ENCODE data around the gene KIAA1586. TPM values are rescaled to one million over a fixed set of nuclear protein-coding genes. Genes with fewer than 3 reads are reported as not detected.
"Not testable (repeated sequence)": the region's sequence is repeated elsewhere in the genome, so short reads cannot be mapped to it uniquely, and the experiment has no call there.

Gene KIAA1586
- total RNA-seq, 1 donor: 17.4 TPM

- H3K4me1 ChIP-seq (ENCODE audit: insufficient read depth, low read length): peaks cover 19% of the 10 kb centered on the region
- peaks cover 7% of the 10 kb centered on the region for H3K36me3 ChIP-seq (ENCODE audit: insufficient read depth, low read length)
- TF ChIP-seq, protein P1, sequence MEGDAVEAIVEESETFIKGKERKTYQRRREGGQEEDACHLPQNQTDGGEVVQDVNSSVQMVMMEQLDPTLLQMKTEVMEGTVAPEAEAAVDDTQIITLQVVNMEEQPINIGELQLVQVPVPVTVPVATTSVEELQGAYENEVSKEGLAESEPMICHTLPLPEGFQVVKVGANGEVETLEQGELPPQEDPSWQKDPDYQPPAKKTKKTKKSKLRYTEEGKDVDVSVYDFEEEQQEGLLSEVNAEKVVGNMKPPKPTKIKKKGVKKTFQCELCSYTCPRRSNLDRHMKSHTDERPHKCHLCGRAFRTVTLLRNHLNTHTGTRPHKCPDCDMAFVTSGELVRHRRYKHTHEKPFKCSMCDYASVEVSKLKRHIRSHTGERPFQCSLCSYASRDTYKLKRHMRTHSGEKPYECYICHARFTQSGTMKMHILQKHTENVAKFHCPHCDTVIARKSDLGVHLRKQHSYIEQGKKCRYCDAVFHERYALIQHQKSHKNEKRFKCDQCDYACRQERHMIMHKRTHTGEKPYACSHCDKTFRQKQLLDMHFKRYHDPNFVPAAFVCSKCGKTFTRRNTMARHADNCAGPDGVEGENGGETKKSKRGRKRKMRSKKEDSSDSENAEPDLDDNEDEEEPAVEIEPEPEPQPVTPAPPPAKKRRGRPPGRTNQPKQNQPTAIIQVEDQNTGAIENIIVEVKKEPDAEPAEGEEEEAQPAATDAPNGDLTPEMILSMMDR (IDR thresholded peaks at IDR 0.05; ENCODE audit: extremely low read depth, low read depth, low read length): no peak
- H3K27ac ChIP-seq (ENCODE audit: low read depth, low read length): no peak overlapping the region
- no peak overlapping the region for H3K4me3 ChIP-seq (ENCODE audit: insufficient read depth, low read length)
- H2AFZ ChIP-seq (ENCODE audit: low read length): no peak overlapping the region
- H3K27me3 ChIP-seq (ENCODE audit: insufficient read depth, low read length): no peaks in the 10 kb centered on the region
- peaks cover 17% of the 10 kb centered on the region for H3K79me2 ChIP-seq (ENCODE audit: insufficient read depth, low read length)
- no peaks in the 10 kb centered on the region for H3K9me3 ChIP-seq (ENCODE audit: low read depth, low read length)
- no peak overlapping the region for H3K4me2 ChIP-seq (ENCODE audit: insufficient read depth, low read length)
- peaks cover 14% of the 10 kb centered on the region for H4K20me1 ChIP-seq (ENCODE audit: insufficient read depth, low read length)
- no peak for DNase-seq (ENCODE audit: insufficient read length, low spot score, missing footprints)
These were observed 41.4 kb downstream of the KIAA1586 start for GRCh38 chr6:57087916-57088315.

DNA sequence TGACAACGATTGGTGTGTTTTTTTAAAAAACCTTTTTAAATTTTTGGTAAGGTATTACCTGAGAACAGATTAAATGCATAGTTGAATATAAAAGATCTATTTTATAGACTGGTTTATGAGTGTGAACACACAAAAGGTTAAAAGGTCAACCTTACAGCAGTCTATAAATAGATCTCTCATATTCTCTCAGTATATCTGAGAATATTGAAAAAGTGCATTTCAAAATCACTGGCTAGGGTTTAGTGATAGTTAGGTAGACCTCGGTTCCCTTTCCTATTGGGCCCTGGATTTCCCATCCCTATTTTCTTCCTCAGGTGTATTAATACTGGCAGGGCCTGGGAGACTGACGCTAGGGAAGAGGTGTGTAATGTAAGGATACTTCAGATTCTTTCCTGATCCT, 42.8 kb downstream of the KIAA1586 start:
- peaks cover 7% of the 10 kb centered on the region for H3K36me3 ChIP-seq (ENCODE audit: insufficient read depth, low read length)
- H3K27me3 ChIP-seq (ENCODE audit: insufficient read depth, low read length): no peaks in the 10 kb centered on the region
- peaks cover 14% of the 10 kb centered on the region for H4K20me1 ChIP-seq (ENCODE audit: insufficient read depth, low read length)
- peak overlapping the region; percentile 68 for H3K27ac ChIP-seq (ENCODE audit: low read depth, low read length)
- TF ChIP-seq, protein P1 (IDR thresholded peaks at IDR 0.05; ENCODE audit: extremely low read depth, low read depth, low read length): no peak
- peaks cover 30% of the 10 kb centered on the region for H3K79me2 ChIP-seq (ENCODE audit: insufficient read depth, low read length)
- peak overlapping the region; percentile 91 for H3K4me2 ChIP-seq (ENCODE audit: insufficient read depth, low read length)
- H2AFZ ChIP-seq (ENCODE audit: low read length): peak overlapping the region; percentile 92
- no peaks in the 10 kb centered on the region for H3K9me3 ChIP-seq (ENCODE audit: low read depth, low read length)
- H3K4me3 ChIP-seq (ENCODE audit: insufficient read depth, low read length): peak overlapping the region; percentile 78
- no peak for DNase-seq (ENCODE audit: insufficient read length, low spot score, missing footprints)
- peaks cover 19% of the 10 kb centered on the region for H3K4me1 ChIP-seq (ENCODE audit: insufficient read depth, low read length)

DNA sequence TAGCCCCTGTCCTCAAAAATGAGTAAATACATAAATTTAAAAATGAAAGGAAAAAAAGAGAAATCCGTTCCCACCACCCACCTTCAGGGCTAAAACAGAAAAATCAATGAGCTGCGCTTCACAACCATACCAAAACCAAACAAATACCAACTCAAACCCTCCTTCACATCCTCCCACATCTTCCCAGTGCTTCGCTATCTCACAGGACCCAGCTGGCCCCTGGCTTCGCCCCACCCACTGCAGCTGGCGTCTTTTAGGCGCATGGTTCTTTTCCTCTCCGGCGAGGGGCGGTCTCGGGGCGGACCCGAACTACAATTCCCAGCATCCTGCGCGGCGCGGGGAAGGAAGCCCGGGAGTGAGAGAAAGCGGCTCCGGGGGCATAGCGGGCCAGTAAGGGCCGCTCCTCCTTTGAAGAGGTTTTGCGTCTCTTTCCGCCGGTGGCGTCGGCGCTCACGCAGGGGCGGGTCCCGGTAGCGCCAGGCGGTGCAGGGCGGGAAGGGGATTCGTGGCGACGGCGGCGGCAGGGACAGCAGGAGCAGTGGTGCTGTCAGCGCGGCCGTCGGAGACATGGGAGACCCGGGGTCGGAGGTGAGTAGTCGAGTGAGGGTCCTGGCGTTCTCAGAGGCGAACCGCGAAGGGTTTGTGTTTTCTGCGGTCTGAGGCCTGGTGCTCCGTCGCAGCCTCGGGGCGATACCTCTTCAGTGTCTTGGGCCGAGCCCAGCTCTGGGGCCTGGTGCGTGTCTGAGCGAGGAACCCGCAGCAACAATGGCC, 43.4 kb downstream of the KIAA1586 start, which contains the start of gene ZNF451:
TSS of gene ZNF451 (plus strand) at position 502 of the 771 bp plus-strand sequence. CDS start at position 568, 66 bp downstream.
- DNase-seq (ENCODE audit: insufficient read length, low spot score, missing footprints): peak; percentile 94
- Histone ChIP-seq H3K36me3 (ENCODE audit: insufficient read depth, low read length) (peaks cover 7% of the 10 kb centered on the region), H4K20me1 (ENCODE audit: insufficient read depth, low read length) (peaks cover 16% of the 10 kb centered on the region), H3K4me2 (ENCODE audit: insufficient read depth, low read length) (peak within 1 kb of the TSS; percentile 91), H3K27me3 (ENCODE audit: insufficient read depth, low read length) (no peaks in the 10 kb centered on the region), H3K27ac (ENCODE audit: low read depth, low read length) (peak within 1 kb of the TSS; percentile 68), H2AFZ (ENCODE audit: low read length) (peak within 1 kb of the TSS; percentile 92), H3K4me1 (ENCODE audit: insufficient read depth, low read length) (peaks cover 19% of the 10 kb centered on the region), H3K79me2 (ENCODE audit: insufficient read depth, low read length) (peaks cover 36% of the 10 kb centered on the region), H3K4me3 (ENCODE audit: insufficient read depth, low read length) (peak within 1 kb of the TSS; percentile 78), H3K9me3 (ENCODE audit: low read depth, low read length) (no peaks in the 10 kb centered on the region)
- TF ChIP-seq, protein P1 (IDR thresholded peaks at IDR 0.05; ENCODE audit: extremely low read depth, low read depth, low read length): no peak

DNA sequence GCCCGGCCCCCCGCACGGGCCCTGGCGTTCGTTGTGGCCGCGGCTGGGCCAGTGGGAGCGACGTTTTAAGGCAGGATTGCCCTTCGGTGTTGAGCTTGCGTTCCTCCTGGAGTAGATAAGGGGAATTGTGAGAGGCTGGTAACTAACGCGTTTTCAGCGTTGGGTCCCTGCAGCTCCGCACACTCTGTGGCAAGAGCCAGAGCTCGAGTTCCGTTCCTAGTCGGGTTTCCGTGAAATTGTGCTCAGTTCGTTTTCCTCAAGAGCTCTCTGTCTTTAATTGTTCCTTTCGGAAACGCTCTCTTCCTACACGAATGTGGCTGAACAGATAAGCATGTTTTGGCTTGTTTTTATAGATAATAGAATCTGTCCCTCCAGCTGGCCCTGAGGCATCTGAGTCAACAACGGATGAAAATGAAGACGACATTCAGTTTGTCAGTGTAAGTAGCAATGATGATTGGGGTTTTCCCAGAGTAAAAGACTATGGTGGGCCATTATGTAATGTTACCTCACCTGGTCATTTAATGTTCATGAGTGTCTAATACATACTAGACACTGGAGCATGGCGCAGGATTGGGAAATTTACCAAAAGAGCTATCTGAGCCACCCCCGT, 44.1 kb downstream of the KIAA1586 start:
- H3K4me3 ChIP-seq (ENCODE audit: insufficient read depth, low read length); H3K9me3 ChIP-seq (ENCODE audit: low read depth, low read length); DNase-seq (ENCODE audit: insufficient read length, low spot score, missing footprints); H2AFZ ChIP-seq (ENCODE audit: low read length); H3K27me3 ChIP-seq (ENCODE audit: insufficient read depth, low read length); H3K36me3 ChIP-seq (ENCODE audit: insufficient read depth, low read length); H3K4me2 ChIP-seq (ENCODE audit: insufficient read depth, low read length); H3K27ac ChIP-seq (ENCODE audit: low read depth, low read length): not testable (repeated sequence)
- peaks cover 43% of the 10 kb centered on the region for H3K79me2 ChIP-seq (ENCODE audit: insufficient read depth, low read length)
- H4K20me1 ChIP-seq (ENCODE audit: insufficient read depth, low read length): peaks cover 23% of the 10 kb centered on the region
- peaks cover 19% of the 10 kb centered on the region for H3K4me1 ChIP-seq (ENCODE audit: insufficient read depth, low read length)

DNA sequence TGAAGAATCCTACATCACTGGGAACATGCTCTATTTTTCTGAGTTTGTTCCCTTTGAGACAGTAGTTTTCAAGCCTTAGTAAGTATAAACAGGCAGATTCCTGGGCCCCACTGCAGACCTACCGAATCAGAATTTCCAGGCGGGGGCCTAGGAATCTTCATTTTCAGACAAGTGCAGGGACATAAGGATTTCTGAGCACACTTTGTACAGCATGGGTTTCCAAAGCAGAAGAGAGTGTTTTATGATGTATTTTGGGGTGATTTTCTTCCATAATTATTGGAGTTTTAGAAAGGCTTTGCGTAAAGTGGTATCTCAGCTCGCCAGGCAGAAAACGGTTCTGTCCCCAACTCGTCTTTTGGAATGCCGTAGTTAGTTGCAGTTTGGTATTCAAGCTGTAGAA, 44.9 kb downstream of the KIAA1586 start:
- peaks cover 19% of the 10 kb centered on the region for H3K4me1 ChIP-seq (ENCODE audit: insufficient read depth, low read length)
- H3K79me2 ChIP-seq (ENCODE audit: insufficient read depth, low read length): peaks cover 50% of the 10 kb centered on the region
- not testable (repeated sequence) for H3K27ac ChIP-seq (ENCODE audit: low read depth, low read length); DNase-seq (ENCODE audit: insufficient read length, low spot score, missing footprints); H3K9me3 ChIP-seq (ENCODE audit: low read depth, low read length); H2AFZ ChIP-seq (ENCODE audit: low read length); H3K27me3 ChIP-seq (ENCODE audit: insufficient read depth, low read length)
- H3K4me3 ChIP-seq (ENCODE audit: insufficient read depth, low read length): peak overlapping the region; percentile 29
- H4K20me1 ChIP-seq (ENCODE audit: insufficient read depth, low read length): peaks cover 26% of the 10 kb centered on the region
- peak overlapping the region; percentile 76 for H3K4me2 ChIP-seq (ENCODE audit: insufficient read depth, low read length)
- H3K36me3 ChIP-seq (ENCODE audit: insufficient read depth, low read length): peaks cover 12% of the 10 kb centered on the region

Measured in osteoblast (primary cell).